GM03348 (cell line): Measurements from ENCODE around the gene FARP1.

Experiments
- DNase-seq: peaks from one replicate; pipeline ENCODE4 v3.0.0; 2012; ENCODE audit warnings: low spot score

FARP1 gene

DNA sequence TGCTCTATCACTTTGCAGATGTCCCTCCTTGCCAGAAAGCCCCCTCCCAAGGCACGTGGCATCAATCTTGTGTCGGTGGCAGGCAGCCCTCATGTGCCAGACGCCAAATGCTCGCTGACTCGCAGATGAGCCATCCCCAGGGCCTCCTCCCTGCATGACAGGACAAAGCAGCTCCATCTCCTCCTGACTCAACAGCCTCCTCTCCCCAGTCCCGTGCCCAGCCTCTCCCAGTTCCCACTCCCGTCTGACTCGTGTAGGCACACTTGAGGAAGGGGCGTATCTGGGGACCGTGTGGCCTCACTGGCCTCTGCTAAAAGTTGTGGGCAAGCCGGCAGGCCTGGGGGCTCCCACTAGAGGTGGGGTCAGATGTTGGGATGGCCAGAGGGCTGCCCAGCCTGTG is 300.4 kb downstream of the FARP1 start:
- peak; percentile 93 for DNase-seq

DNA sequence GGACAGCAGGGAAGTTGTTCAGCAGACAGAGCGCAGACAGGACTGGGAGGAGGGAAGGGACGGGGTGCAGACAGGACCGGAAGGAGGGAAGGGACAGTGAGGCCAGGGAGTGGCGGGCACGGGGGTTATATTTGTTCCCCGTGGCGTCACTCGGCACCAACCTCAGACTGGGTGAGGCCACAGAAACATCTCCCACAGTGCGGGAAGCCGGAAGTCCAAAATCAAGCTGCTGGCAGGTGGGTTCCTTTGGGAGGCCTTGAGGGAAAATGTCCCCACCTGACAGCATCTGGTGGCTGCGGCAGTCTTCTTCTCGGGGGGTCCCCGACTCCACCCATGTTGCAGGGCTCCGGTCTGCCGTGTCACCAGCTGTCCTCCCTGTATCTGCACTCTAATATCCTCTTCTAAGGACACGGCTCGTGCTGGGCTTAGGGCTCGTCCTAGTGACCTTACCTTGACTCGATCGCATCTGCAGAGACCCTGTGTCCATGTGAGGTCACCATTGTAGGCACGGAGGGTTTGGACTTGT is 301.0 kb downstream of the FARP1 start:
- no peak for DNase-seq

DNA sequence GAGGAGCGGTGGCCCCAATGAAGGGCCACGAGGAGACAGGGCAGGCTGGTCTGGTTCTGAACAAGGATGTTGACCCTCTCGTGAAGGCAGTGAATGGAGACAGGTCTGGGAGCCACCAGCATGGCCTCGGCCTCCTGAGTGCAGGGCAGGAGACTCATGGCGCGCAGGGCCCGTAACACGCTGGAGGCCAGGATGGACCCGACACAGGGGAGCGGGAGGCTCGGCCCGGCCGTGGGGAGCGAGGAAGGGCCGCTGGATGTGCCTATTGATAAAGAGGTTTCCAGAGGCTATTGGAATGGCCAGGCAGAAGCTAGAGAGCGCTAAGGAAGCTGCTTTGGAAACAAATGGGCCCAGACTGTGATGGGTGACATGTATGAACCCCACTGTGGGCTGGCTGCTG is 301.5 kb downstream of the FARP1 start:
- DNase-seq: no peak

DNA sequence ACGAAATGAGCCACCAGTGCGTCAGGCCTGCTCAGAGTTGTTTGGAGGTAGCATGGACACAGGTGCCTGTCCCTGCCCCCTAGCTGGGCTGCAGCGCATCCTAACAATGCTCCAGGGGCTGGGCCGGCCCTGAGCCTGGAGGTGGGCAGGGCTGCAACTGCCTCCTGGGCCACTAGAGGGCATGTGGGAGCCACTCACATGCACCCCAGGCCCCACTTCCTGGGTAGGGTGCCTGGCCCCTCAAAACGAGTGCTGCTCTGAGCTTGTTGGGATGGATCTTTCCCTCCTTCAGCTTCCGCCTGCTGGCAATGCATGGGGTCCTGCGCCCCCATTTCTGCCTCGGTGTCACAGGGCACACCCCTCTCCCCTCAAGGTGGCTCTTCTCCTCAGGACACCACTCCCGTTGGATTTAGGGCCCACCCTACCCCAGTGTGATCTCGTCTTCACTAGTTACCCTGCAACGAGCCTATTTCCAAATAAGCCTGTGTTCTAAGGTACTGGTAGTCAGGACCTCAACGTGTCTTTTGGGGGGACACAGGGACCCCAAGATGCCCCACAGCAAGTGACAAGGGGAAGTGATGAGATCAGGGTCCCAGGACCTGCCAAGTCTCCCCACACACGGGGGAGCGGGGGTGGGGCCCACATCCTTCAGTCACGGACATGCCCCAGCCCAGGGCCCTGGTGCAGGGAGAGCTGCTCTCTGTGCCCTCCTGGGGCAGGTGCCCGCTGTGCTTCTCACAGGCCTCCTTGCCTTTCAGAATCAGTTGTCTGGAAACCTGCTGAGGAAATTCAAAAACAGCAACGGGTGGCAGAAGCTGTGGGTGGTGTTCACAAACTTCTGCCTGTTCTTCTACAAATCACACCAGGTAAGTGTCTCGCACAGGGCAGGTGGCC is 302.7 kb downstream of the FARP1 start:
- peak; percentile 92 for DNase-seq

DNA sequence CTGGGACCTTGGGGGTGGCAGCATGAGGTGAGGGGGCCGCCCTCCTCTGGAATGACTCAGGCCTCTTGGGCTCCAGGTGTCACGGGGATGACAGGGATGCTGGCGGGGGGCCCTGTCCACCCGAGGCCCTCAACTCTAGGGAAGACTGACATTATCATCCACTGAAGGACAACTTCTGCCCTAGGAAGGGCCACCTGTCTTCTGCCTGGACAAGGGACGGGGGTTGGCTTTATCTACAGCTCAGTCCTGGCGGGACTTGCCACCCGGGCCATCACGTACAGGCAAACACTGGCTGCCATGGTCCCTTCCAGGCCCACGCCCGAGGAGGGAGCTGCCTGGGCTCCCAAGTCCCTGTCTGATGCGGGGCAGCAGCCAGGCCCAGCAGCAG is 303.3 kb downstream of the FARP1 start:
- no peak for DNase-seq

DNA sequence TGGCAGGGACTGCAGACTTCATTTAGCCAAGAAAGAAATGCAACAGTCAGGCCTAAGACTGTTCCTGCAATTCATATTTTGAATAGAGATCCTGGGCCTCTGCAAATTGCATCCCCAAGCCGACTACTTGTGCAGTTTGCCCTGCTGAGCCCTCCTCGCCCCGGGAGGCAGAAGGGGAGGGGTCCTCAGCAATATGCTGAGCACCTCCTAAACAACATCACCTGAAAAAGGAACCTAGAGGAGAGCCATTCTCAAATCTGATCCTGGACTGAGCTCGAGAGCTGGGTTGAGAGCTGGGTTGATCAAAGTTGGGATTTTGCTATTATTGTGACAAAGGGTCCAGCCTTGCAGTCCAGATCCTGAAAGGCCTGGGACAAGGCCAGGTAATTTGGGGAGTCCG is 304.2 kb downstream of the FARP1 start:
- DNase-seq: no peak

DNA sequence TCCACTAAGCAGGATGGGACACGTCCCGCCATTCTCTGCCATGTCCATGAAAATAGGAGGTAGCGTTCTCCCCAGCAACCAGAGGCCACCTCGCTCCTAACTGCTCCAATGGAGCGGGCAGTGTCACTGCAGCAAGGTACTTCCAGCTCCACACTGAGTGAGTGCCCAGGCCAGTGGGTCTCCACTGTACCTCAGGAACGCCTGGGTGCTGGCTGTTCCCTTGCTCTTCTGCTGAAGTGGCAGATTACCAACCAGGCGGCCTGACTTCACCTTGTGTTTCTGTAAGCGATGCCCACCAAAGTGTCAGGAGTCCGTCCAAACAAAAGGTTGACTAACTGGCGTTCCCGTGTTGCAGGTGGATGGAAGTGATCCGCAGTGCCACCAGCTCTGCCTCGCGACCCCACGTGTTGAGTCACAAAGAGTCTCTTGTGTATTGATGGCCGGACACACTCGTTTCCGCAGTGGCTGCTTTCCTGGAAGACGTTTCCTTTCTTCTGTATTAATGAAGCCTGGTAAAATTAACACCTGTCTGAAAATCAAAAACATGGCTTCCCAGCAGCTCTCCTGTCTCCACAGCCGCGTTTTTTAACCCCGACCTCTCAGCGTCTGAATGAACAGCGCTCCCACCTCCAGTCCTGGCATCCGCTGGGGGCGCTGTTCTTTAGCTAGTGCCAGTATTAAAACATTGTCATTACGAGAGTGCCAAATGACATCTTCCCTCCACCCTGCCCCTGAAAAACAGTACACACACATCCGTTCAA is 305.2 kb downstream of the FARP1 start:
- peak; percentile 37 for DNase-seq

DNA sequence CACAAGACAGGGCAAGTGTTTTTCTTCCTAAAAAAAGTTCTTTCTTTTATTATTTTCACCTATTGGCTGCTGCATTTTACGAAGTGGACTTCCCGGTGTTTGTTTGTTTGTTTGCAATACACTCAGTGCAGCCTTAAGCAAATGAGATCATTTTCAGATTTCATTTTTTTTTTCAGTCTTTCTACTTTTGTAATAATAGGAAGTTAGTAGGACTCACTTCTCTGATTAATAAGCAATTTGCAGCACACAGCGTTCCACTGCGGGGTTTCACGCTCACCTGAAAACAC is 305.7 kb downstream of the FARP1 start:
- DNase-seq: no peak

DNA sequence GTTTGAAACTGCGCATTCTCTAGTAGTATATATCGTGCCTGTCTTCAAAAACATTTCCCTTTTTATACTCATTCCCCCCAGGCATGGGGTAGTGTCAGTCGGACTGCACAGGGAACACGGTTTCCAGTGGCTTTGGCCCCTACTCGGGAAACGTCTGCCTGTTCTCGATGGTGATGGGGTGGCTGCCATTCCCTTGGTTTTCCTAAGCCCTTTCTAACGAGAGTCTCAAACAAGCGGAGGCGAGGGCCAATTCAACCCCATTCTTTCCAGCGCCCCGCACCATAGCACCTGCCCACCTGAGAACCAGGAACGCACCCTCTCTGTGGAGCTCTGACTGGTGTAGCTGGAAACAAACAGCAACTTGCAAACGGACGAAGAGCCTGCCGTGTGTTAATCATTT is 306.4 kb downstream of the FARP1 start:
- DNase-seq: no peak

DNA sequence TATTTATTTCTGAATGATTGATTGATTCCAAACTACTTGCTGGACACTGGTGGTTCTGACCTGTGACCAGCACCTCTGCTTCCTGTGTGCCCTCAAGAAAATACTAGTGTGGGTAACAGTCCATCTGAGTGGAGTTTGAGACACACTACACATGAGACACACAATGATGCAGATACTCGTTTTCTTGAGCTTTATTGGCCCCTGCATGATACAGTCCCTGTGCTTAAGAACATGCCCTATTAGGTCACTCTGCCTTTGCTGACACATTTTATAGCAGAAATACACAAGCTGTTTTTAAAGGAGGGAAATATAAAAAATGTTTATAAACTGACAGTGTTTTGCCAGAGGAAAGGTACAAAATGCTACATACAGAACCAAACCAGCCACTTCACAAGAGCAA is 307.1 kb downstream of the FARP1 start:
- DNase-seq: no peak

DNA sequence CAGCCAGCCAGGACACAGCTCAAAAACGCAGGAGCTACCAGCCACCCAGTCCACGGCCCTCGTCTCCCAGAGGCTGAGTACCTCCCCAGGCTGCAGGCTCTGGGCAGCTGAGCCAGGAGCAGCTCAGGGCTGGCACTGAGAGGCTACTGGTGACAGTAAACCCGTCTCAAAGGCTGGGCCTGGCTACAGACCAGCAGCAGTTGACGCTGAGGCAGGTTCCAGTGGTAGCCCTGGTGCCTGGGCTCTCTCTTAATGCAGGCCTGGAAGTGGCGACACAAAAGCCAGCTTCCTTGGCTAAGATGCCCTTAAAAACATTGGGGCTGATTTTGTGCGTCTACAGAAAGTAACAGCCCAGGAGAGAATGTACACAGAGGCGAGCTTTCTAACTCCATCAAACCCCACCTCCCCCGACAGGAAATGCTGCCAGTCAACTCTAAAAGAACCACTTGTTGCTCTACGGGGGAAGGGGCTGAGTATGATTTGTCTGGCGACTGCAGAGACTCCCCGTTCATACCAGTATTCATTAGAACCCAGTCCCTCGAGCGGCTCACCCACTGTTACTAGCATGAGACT is 307.7 kb downstream of the FARP1 start:
- DNase-seq: no peak

DNA sequence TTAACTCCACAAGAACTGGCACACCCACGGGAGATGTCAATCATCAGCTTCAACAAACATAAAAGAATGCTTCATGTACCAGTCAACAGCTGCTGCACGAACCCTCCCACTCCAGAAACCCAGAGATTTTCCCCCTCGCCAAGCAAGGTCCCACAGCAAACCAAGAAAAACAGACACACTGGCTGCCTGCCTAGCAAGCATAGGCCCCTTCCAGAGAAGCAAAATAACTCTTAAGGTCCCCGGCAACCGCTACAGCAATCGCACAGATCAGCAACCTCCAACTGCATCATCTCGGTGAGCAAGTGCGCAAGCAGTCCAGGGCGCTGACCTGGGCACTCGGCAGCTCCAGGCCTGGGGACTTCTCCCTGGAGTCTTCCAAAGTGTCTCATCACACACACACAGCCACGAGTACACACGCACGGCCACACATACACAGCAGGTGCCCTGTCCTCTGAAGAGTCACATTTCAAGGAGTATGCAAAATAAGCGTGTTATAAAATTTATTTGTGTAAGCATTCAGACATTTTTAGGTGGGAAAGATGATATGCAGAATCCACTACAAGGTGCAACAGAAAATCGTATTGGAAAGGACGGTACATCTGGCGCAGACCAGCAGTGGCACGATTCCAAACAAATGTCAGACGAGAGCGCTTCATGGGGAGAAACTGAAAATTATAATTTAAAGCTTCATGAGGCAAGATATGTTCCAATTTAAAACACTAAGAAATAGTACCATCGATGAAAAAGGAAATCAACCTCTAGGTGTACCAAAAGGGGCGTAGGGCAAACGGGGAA is 309.0 kb downstream of the FARP1 start:
- peak; percentile 31 for DNase-seq

DNA sequence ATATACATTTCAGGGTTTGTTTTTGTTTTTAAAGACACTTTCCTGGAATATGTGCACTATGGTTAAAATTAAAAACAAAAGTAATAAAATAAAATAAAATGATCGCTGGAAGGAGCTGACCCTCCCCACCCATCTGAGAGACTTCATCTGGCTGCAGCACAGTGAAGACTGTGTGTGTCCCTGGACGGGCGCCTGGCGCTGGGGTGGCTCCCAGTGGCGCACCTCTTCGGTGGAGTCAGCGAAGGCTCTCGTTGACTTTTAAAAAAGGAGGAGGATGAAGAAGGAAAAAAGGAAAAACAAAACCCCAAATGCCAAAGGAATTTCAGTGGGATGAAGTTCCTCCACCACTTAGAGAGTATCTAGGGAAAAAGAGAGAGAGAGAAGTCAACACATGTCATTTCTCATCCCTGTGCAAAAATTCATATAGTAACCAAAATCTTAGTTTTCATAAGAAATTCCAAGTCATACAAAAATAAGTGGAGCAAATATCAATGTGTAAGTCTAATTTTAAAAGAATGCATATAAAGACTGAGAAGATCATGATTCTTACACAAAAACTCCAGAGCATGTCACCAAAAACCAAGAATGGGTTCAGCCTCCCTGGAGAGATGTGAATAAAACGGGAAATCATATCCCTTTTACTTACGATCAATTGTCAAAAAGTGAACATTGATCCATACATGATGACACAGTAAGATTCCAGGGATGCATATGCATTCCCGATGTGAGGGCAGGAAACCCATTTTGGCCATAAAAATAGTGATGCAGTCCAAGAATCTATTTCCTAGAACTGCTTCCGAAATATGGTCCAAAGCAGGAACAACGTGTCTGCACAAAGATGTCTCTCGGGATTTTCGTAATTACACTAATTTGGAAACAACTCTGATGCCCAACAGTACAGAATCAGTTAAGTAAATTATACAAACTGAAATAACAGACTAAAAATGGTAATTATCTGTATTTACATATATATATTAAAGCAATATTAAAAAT is 310.3 kb downstream of the FARP1 start:
- peak; percentile 27 for DNase-seq

DNA sequence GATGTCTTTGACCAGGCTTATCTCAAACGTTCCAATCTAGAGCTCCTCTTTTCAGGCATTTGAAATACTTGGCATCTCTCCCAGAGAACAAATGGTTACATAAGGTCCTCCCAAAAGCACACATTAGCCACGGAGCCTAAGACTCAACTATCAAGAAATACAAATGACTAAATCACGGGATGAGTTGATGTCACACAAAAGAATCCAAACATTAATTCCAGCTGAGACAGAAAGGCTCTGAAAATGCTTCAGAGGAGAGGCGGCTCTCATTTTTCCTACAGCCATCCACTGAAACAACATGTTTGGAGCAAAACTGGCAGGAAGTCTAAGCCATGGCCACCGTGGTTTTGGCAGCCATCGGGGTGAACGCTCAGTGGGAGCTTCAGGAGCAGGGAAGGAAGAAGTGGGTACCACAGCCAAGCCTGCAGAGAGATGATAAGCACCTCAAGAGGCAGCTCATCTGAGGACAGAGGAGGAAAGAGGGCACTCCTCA is 311.5 kb downstream of the FARP1 start:
- DNase-seq: peak; percentile 81

DNA sequence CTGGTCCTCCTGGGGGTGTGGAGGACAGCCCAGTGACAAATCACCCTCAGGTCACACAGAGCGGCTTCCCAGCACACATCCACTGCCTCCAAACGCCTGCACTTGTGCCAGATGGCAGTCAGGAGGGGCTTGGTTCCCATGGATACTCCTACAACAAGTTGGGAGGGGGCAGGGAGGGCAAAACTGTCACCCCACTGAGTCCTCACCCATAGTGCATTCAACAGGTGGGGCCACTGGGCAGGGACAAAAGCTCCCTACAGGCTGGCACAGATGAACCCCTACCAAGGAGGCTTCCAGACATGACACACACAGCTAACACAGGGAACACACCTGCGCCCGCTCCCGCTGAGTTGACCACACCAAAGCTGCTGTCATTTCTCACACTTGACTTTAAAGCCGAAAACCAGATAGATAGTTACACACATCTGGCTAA is 313.5 kb downstream of the FARP1 start:
- no peak for DNase-seq

DNA sequence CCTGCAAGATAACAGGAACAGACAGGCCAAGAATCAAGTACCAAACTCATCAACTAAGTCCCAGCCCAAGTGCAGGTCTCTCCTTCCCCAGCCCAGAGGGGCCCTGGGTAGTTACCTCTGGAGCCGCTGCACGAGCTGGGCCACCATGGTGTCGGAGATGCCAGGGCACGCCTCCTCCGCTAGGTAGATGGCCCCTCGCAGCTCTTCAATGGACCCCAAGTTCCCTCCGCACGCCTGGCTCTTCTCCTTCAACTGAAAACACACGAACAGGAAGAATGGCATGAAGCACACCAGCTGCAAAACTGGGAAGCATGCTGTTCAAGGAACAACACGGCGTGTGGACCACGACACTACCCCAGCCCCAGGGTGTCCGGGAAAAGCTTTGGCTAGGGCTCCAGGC is 314.2 kb downstream of the FARP1 start:
- no peak for DNase-seq

DNA sequence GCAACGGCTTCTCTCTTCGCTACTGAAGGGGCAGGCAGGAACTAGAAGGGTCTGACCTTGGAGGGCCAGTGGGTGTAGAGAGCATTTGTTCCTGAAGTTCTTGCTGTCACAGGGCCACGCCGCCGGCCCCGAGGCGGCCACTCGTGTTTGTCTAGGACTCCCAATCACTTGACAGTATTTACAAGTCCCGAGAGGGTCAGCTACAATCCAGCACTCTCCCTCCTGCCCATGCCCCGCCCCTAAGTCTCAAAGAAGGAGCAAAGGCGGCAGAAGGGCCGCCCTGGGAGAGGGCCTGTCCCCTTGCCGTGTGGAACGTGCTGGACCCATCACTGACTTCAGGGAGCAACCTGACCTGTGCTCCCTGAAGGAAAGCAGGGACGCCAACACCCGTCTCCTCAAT is 315.5 kb downstream of the FARP1 start:
- no peak for DNase-seq

DNA sequence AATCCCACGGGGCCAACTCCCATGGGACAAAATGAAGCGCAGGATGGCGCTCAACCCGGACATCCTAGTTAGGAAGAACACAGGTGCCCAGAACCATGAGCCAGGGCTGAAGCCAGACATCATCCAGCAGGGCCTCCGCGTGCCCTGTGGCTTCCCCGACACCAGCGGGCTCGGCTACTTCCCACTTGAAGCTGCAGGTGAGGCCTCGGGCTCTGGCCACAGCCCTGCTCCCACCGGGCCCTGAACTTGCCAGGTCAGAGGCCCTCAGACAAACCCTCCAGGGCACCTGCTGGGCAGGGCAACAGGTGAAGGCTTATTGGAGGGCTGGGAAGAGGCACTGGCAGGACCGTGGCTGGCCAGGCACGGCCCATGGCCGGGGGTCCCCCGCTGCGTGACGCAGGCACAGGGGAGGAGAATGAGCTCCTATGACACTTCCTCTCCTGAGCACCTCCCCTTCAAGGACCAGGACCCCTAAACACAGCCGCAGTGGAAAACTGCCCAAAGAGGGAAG is 316.3 kb downstream of the FARP1 start:
- DNase-seq: no peak

DNA sequence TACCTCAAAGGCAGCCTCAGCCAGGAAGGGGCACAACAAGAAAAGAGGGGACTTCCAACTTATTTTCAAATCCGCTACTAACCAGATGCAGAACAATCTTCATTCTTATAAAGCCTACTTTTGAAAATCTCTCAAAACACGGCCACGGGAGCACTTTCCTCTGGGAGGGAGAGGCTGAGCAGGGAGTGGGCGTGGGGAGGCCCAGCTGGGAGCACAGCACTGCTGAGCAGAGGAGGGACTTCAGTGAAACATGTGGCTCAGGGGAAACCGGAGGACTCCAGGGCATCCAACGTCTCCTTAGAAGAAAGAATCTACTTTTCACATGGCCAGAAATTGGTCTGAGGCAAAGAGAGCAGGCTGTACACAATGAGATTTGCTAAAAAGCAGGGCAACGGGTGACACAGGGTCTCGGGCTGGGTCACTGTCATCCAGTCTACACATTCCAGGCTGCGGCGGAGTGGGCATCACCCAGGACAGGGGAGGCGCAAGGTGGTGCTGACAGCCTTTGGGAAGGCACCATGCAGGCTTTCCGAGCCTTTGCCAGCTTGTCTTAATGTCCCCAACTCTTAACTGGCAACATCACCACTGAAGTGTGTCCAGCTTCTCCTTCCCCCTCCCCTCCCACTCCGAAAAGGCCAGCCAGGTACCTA is 317.0 kb downstream of the FARP1 start:
- no peak for DNase-seq

DNA sequence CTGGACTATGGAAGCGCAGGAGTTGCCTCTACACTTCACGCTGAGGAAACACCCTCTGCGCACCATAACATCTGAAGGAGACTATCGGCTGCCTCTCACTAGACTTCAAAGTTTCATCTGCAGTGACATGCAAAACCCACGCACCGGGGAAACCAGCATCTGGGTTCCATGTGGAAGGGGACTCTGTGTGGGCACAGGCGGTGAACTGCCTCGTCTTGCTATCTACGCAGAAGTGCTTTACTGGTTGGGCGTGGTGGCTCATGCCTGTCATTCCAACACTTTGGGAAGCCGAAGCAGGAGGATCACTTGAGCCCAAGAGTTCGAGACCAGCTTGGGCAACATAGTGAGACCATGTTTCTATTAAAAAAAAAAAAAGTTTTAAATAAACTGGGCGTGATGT is 317.6 kb downstream of the FARP1 start:
- DNase-seq: no peak
